ENCODE data around the gene LITAF.
A peak's percentile ranks its signal among the peaks of the same experiment; 100 is the strongest.
"Not testable (repeated sequence)": the region's sequence is repeated elsewhere in the genome, so short reads cannot be mapped to it uniquely, and the experiment has no call there.

The LITAF gene

GRCh38 chr16:11612665-11613025 is 25.9 kb upstream of the LITAF start:
- H3K36me3 Mint-ChIP-seq (ENCODE audit: low read depth): no peaks in the 10 kb centered on the region
- no peaks in the 10 kb centered on the region for H3K9me3 Mint-ChIP-seq
- H3K27ac Mint-ChIP-seq: no peak overlapping the region
- H3K27me3 Mint-ChIP-seq: no peaks in the 10 kb centered on the region
- H3K4me3 Mint-ChIP-seq: no peak overlapping the region
- peaks cover 68% of the 10 kb centered on the region for H3K4me1 Mint-ChIP-seq (ENCODE audit: low read depth)

- Mint-ChIP-seq H3K36me3 (ENCODE audit: low read depth) (no peaks in the 10 kb centered on the region), H3K27me3 (no peaks in the 10 kb centered on the region), H3K4me1 (ENCODE audit: low read depth) (peaks cover 68% of the 10 kb centered on the region), H3K27ac (no peak overlapping the region), H3K4me3 (no peak overlapping the region), H3K9me3 (no peaks in the 10 kb centered on the region)
Measured at GRCh38 chr16:11611871-11612664, 25.3 kb upstream of the LITAF start.

GRCh38 chr16:11610580-11610979 is 23.9 kb upstream of the LITAF start:
- Mint-ChIP-seq H3K27me3 (no peaks in the 10 kb centered on the region), H3K27ac (peak overlapping the region; percentile 12), H3K4me1 (ENCODE audit: low read depth) (peaks cover 57% of the 10 kb centered on the region), H3K9me3 (no peaks in the 10 kb centered on the region), H3K4me3 (no peak overlapping the region), H3K36me3 (ENCODE audit: low read depth) (no peaks in the 10 kb centered on the region)

GRCh38 chr16:11610121-11610505 is 23.4 kb upstream of the LITAF start:
- peaks cover 55% of the 10 kb centered on the region for H3K4me1 Mint-ChIP-seq (ENCODE audit: low read depth)
- H3K4me3 Mint-ChIP-seq: no peak overlapping the region
- no peak overlapping the region for H3K27ac Mint-ChIP-seq
- no peaks in the 10 kb centered on the region for H3K36me3 Mint-ChIP-seq (ENCODE audit: low read depth)
- no peaks in the 10 kb centered on the region for H3K27me3 Mint-ChIP-seq
- H3K9me3 Mint-ChIP-seq: no peaks in the 10 kb centered on the region

GRCh38 chr16:11609474-11610120 is 22.9 kb upstream of the LITAF start:
- no peaks in the 10 kb centered on the region for H3K9me3 Mint-ChIP-seq
- H3K4me1 Mint-ChIP-seq (ENCODE audit: low read depth): peaks cover 50% of the 10 kb centered on the region
- no peaks in the 10 kb centered on the region for H3K27me3 Mint-ChIP-seq
- no peaks in the 10 kb centered on the region for H3K36me3 Mint-ChIP-seq (ENCODE audit: low read depth)
- no peak overlapping the region for H3K4me3 Mint-ChIP-seq
- H3K27ac Mint-ChIP-seq: no peak overlapping the region

GRCh38 chr16:11605891-11606290 is 19.2 kb upstream of the LITAF start:
- Mint-ChIP-seq H3K4me1 (ENCODE audit: low read depth) (peaks cover 24% of the 10 kb centered on the region), H3K9me3 (no peaks in the 10 kb centered on the region), H3K27me3 (no peaks in the 10 kb centered on the region), H3K27ac (no peak overlapping the region), H3K4me3 (no peak overlapping the region), H3K36me3 (ENCODE audit: low read depth) (no peaks in the 10 kb centered on the region)

GRCh38 chr16:11605564-11605886 is 18.8 kb upstream of the LITAF start:
- H3K27ac Mint-ChIP-seq: no peak overlapping the region
- H3K27me3 Mint-ChIP-seq: no peaks in the 10 kb centered on the region
- no peak overlapping the region for H3K4me3 Mint-ChIP-seq
- no peaks in the 10 kb centered on the region for H3K36me3 Mint-ChIP-seq (ENCODE audit: low read depth)
- H3K4me1 Mint-ChIP-seq (ENCODE audit: low read depth): peaks cover 20% of the 10 kb centered on the region
- no peaks in the 10 kb centered on the region for H3K9me3 Mint-ChIP-seq

GRCh38 chr16:11604783-11605563 is 18.3 kb upstream of the LITAF start:
- H3K27me3 Mint-ChIP-seq: no peaks in the 10 kb centered on the region
- H3K4me1 Mint-ChIP-seq (ENCODE audit: low read depth): peaks cover 18% of the 10 kb centered on the region
- no peaks in the 10 kb centered on the region for H3K36me3 Mint-ChIP-seq (ENCODE audit: low read depth)
- H3K4me3 Mint-ChIP-seq: no peak overlapping the region
- H3K9me3 Mint-ChIP-seq: no peaks in the 10 kb centered on the region
- no peak overlapping the region for H3K27ac Mint-ChIP-seq

- not testable (repeated sequence) for H3K36me3 Mint-ChIP-seq (ENCODE audit: low read depth); H3K27me3 Mint-ChIP-seq; H3K9me3 Mint-ChIP-seq; H3K27ac Mint-ChIP-seq; H3K4me3 Mint-ChIP-seq
- peaks cover 11% of the 10 kb centered on the region for H3K4me1 Mint-ChIP-seq (ENCODE audit: low read depth)
Measured at GRCh38 chr16:11604296-11604695, 17.6 kb upstream of the LITAF start.

GRCh38 chr16:11603331-11603750 is 16.6 kb upstream of the LITAF start:
- H3K4me3 Mint-ChIP-seq: no peak overlapping the region
- no peaks in the 10 kb centered on the region for H3K27me3 Mint-ChIP-seq
- no peaks in the 10 kb centered on the region for H3K9me3 Mint-ChIP-seq
- H3K27ac Mint-ChIP-seq: no peak overlapping the region
- H3K4me1 Mint-ChIP-seq (ENCODE audit: low read depth): peaks cover 8% of the 10 kb centered on the region
- H3K36me3 Mint-ChIP-seq (ENCODE audit: low read depth): no peaks in the 10 kb centered on the region

GRCh38 chr16:11602321-11602720 is 15.6 kb upstream of the LITAF start:
- H3K4me1 Mint-ChIP-seq (ENCODE audit: low read depth): peaks cover 13% of the 10 kb centered on the region
- no peaks in the 10 kb centered on the region for H3K36me3 Mint-ChIP-seq (ENCODE audit: low read depth)
- no peaks in the 10 kb centered on the region for H3K27me3 Mint-ChIP-seq
- H3K4me3 Mint-ChIP-seq: no peak overlapping the region
- no peaks in the 10 kb centered on the region for H3K9me3 Mint-ChIP-seq
- no peak overlapping the region for H3K27ac Mint-ChIP-seq

GRCh38 chr16:11601911-11602310 is 15.2 kb upstream of the LITAF start:
- H3K4me1 Mint-ChIP-seq (ENCODE audit: low read depth): peaks cover 17% of the 10 kb centered on the region
- no peaks in the 10 kb centered on the region for H3K27me3 Mint-ChIP-seq
- no peak overlapping the region for H3K4me3 Mint-ChIP-seq
- H3K36me3 Mint-ChIP-seq (ENCODE audit: low read depth): no peaks in the 10 kb centered on the region
- no peaks in the 10 kb centered on the region for H3K9me3 Mint-ChIP-seq
- no peak overlapping the region for H3K27ac Mint-ChIP-seq

- Mint-ChIP-seq H3K27me3 (no peaks in the 10 kb centered on the region), H3K9me3 (no peaks in the 10 kb centered on the region), H3K27ac (no peak overlapping the region), H3K36me3 (ENCODE audit: low read depth) (no peaks in the 10 kb centered on the region), H3K4me1 (ENCODE audit: low read depth) (peaks cover 19% of the 10 kb centered on the region), H3K4me3 (no peak overlapping the region)
Measured at GRCh38 chr16:11601425-11601824, 14.7 kb upstream of the LITAF start.

GRCh38 chr16:11599579-11599978 is 12.9 kb upstream of the LITAF start:
- Mint-ChIP-seq H3K27ac (no peak overlapping the region), H3K4me3 (no peak overlapping the region), H3K9me3 (no peaks in the 10 kb centered on the region), H3K27me3 (no peaks in the 10 kb centered on the region), H3K36me3 (ENCODE audit: low read depth) (no peaks in the 10 kb centered on the region), H3K4me1 (ENCODE audit: low read depth) (peaks cover 19% of the 10 kb centered on the region)
